Thyroid gland (tissue), 4 donors: ENCODE data around the gene CCDC187. TPM values are rescaled to one million over a fixed set of nuclear protein-coding genes. Genes with fewer than 3 reads are reported as not detected.

Experiments used
- DNase-seq, 2 donors: peaks; one replicate each; pipeline ENCODE4 v3.0.0-alpha.2; 2019
- H3K27ac ChIP-seq, 3 donors: fragments of 200-600 bp; sonication (generic); 1 replicate in 2 of 3; 2 replicates in 1 of 3; pipeline ENCODE4 v1.5.1; 2016 to 2019; ENCODE audit warnings: mild to moderate bottlenecking in 1 of 3, moderate library complexity in 1 of 3
- H3K27me3 ChIP-seq: fragments of 200-600 bp; sonication (generic); one replicate; pipeline ENCODE4 v1.5.1; 2019
- H3K36me3 ChIP-seq, 2 donors: fragments of 200-600 bp; sonication (generic); one replicate each; pipeline ENCODE4 v1.5.1; 2016 to 2019
- H3K4me1 ChIP-seq, 2 donors: fragments of 200-600 bp; sonication (generic); one replicate each; pipeline ENCODE4 v1.5.1; 2017 to 2019
- H3K4me3 ChIP-seq, 3 donors: fragments of 200-600 bp; sonication (generic); replicated peaks in 1 of 3; 1 replicate in 2 of 3; 2 replicates in 1 of 3; pipeline ENCODE4 v1.5.1; 2016; ENCODE audit warnings: mild to moderate bottlenecking in 1 of 3
- H3K9me3 ChIP-seq: fragments of 200-600 bp; sonication (generic); one replicate; pipeline ENCODE4 v1.5.1; 2017
- POLR2A ChIP-seq, 2 donors: fragments of 450-650 bp; IDR thresholded peaks; one replicate each; pipeline ENCODE4 v1.6.1; 2017; ENCODE audit warnings: antibody characterized with exemption in 2 of 2, mild to moderate bottlenecking in 2 of 2, moderate library complexity in 1 of 2
- WGBS, 2 donors: methylation state at CpG; one replicate each; pipeline ENCODE4 v1.1.5; 2017; 5-methylcytosine and 5-hydroxymethylcytosine counted together
- intact Hi-C: fragments of 100-400 bp; cut with DNase I; formaldehyde crosslinking; loops from one replicate; pipeline ENCODE4 v1.15.1; 2023
- total RNA-seq, 4 donors: library from RNA; depleted of rRNA; stranded (reverse); fragments of >200 nt; gene quantifications; one replicate each; pipeline ENCODE4 v1.2.3, GENCODE V29; 2016
- TF ChIP-seq, protein P1 (sequence below), 6 experiments: fragments of 200-600 bp in 3 of 6; fragments of 450-650 bp in 3 of 6; sonication (generic) in 3 of 6; IDR thresholded peaks; one replicate each; pipeline ENCODE4 v1.5.1; 2016 to 2019; ENCODE audit warnings: antibody characterized with exemption in 6 of 6, mild to moderate bottlenecking in 2 of 6, inconsistent platforms in 1 of 6, moderate library complexity in 1 of 6

Gene CCDC187
- total RNA-seq, 4 donors from 2014 or later: 5.2 to 9.1 (median 6.2) TPM

DNA sequence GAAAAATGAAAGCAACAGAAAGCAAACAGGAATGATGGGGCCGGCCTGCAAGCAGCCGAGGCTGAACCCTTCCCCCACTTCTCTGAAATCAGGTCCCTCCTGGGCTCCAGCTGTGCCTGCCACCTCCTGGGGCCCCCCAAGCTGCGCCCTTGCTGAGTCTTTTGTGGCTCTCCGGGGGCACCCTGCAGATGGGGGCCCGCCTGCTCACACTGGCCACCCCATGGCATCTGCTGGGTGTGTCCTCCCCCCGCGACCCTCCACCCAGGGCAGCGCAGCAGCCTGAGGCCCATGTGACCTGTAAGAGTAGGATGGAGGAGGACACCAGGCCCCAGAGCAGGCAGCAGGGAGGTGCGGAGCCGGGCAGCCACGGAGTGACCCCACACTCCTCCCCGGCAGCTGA lies 29.2 kb upstream of the CCDC187 start:
- H3K4me1 ChIP-seq: peaks cover 8 to 14% of the 10 kb centered on the region in 2 donors
- H3K9me3 ChIP-seq: no peaks in the 10 kb centered on the region
- no peak overlapping the region for H3K4me3 ChIP-seq
- no peaks in the 10 kb centered on the region for H3K27me3 ChIP-seq
- TF ChIP-seq, protein P1, sequence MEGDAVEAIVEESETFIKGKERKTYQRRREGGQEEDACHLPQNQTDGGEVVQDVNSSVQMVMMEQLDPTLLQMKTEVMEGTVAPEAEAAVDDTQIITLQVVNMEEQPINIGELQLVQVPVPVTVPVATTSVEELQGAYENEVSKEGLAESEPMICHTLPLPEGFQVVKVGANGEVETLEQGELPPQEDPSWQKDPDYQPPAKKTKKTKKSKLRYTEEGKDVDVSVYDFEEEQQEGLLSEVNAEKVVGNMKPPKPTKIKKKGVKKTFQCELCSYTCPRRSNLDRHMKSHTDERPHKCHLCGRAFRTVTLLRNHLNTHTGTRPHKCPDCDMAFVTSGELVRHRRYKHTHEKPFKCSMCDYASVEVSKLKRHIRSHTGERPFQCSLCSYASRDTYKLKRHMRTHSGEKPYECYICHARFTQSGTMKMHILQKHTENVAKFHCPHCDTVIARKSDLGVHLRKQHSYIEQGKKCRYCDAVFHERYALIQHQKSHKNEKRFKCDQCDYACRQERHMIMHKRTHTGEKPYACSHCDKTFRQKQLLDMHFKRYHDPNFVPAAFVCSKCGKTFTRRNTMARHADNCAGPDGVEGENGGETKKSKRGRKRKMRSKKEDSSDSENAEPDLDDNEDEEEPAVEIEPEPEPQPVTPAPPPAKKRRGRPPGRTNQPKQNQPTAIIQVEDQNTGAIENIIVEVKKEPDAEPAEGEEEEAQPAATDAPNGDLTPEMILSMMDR (IDR thresholded peaks at IDR 0.05): no peak
- TF ChIP-seq POLR2A (IDR thresholded peaks at IDR 0.05): no peak
- WGBS, 2 donors: 87 to 89% methylated on average over 5 to 10 of the region's 12 CpGs
- H3K36me3 ChIP-seq: no peaks in the 10 kb centered on the region
- intact Hi-C loops: no loop called here
- no peak for DNase-seq
- H3K27ac ChIP-seq: no peak overlapping the region

DNA sequence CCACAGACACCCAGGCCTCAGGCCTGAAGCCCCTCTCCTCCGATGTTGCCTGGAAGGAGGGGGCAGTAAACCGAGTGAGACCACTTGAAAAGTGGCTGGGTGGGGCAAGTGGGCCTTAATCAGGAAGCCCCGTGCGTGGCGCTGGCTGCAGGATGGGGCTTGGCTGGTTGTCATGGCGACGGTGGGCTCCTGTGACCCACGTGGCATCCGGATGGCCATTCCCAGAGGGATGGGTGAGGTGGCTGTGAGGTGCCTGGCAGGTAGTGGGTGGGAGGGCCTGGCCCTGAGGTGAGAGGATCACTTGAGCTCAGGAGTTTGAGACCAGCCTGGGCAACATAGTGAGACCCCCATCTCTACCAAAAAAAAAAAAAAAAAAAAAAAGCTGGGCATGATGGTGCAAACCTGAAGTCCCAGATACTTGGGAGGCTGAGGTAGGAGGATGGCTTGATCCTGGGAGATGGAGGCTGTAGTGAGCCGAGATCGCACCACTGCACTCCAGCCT lies 28.6 kb upstream of the CCDC187 start:
- TF ChIP-seq POLR2A (IDR thresholded peaks at IDR 0.05): no peak
- TF ChIP-seq, protein P1 (IDR thresholded peaks at IDR 0.05): no peak
- no peak overlapping the region for H3K27ac ChIP-seq
- no peak for DNase-seq
- intact Hi-C loops: no loop called here
- WGBS, 2 donors: 75 to 85% methylated on average over 11 of the region's 11 CpGs
- no peak overlapping the region for H3K4me3 ChIP-seq
- no peaks in the 10 kb centered on the region for H3K9me3 ChIP-seq
- H3K36me3 ChIP-seq: no peaks in the 10 kb centered on the region
- H3K4me1 ChIP-seq: peaks cover 11 to 17% of the 10 kb centered on the region in 2 donors
- no peaks in the 10 kb centered on the region for H3K27me3 ChIP-seq

DNA sequence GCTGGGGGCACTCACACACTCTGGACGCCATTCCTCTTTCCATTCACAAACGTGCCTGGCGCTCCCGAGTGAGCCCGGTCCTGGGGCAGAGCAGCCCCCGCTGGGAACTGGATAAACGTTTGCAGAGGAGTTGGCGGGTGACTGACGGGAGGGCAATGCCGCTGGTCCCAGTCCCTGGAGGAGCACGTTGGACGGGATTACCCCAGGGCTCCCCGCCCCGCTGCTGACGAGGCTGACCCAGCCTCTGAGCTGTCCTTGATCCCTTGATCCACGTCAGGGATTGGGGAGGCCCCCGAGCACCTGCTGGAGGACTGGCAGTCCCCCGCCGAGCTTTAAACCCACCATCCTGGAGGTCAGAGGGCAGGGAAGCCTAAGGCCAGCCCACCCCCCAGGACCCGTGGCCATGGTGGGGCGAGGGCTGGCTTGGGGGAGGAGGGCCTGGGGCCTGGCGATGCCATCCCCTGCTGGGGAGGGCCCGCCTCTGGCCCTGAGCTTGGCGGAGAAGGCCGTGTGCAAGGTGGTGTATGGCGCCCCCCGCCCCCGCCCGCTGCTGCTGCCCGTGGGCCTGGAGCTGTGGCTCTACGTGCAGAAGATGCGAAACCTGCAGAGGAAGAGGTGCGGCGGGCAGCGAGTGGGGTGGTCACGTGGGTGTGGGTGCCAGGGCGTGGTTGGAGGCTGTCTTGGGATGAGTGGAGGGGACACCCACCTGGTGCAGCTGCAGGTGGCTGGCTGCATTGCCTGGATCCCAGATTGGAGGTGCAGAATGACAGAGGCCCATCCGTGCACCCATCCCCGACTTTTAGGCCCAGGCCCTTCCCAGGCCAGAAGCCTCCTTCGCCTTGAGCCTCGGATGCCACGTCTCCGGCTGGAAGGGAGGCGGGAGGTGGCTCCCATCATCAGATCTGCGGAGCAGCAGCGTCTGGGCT lies 27.9 kb upstream of the CCDC187 start:
- peaks cover 14 to 21% of the 10 kb centered on the region in 2 donors for H3K4me1 ChIP-seq
- H3K9me3 ChIP-seq: no peaks in the 10 kb centered on the region
- no peaks in the 10 kb centered on the region for H3K27me3 ChIP-seq
- no peaks in the 10 kb centered on the region for H3K36me3 ChIP-seq
- no peak for DNase-seq
- TF ChIP-seq POLR2A (IDR thresholded peaks at IDR 0.05): no peak
- TF ChIP-seq, protein P1 (IDR thresholded peaks at IDR 0.05): no peak
- H3K27ac ChIP-seq: no peak overlapping the region
- H3K4me3 ChIP-seq: no peak overlapping the region
- intact Hi-C loops: no loop called here
- 90 to 98% methylated on average over 18 to 24 of the region's 46 CpGs for WGBS, 2 donors

DNA sequence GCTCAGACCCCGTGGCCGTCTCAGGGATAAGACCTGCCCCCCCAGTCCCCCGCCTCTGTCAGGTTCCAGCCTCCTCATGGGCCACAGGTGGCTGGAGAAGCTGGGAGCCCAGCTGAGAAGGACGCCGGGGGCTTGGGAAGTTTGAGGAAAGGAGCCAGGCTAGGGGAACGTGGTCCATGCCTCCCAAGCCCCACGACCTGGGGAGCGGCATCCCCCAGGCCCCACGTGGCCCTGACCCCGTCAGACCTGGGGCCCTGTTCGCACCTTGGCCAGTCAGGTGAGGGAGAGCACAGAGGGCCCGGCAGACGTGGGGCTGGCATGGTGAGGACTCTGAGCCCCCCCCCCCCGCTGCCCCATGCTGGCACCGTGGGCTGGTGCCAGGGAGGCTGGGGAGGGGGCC lies 27.1 kb upstream of the CCDC187 start:
- Histone ChIP-seq H3K36me3 (no peaks in the 10 kb centered on the region), H3K27ac (no peak overlapping the region), H3K4me1 (peaks cover 15 to 26% of the 10 kb centered on the region in 2 donors), H3K4me3 (no peak overlapping the region), H3K9me3 (no peaks in the 10 kb centered on the region), H3K27me3 (no peaks in the 10 kb centered on the region)
- no peak for DNase-seq
- TF ChIP-seq POLR2A (IDR thresholded peaks at IDR 0.05): no peak
- TF ChIP-seq, protein P1 (IDR thresholded peaks at IDR 0.05): no peak
- intact Hi-C loops: no loop called here
- 88 to 94% methylated on average over 11 to 12 of the region's 15 CpGs for WGBS, 2 donors

DNA sequence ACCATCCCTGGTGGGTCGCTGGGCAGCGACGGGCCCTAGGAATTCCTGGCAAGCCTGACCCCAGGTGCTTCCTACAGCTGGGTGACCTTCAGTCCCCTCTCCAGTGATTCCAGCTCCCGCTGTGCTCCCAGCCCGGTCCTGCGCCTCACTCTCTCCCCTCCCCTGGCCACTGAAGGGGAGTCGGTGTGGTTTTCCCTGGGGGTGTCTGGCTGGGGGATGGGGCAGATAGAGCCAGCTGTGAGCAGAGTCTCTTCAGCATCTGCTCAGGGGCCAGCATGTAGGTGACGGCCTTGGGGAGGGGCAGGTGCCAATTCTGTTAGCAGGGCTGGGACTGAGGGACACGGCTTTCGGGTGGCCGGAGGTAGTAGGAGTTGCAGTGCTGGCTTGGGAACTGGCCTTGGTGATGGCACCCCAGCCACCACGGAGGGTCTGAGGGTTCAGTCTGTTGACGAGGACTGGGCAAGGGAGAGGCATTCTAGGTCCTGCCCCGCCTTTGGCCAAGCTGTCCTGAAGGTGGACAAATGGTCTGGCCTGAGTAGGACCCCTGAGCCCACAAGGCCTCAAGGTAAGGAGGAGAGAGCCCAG lies 26.6 kb upstream of the CCDC187 start:
- TF ChIP-seq, protein P1 (IDR thresholded peaks at IDR 0.05): no peak
- no peak for TF ChIP-seq POLR2A (IDR thresholded peaks at IDR 0.05)
- no peaks in the 10 kb centered on the region for H3K36me3 ChIP-seq
- no peaks in the 10 kb centered on the region for H3K27me3 ChIP-seq
- intact Hi-C loops: no loop called here
- H3K27ac ChIP-seq: no peak overlapping the region
- H3K9me3 ChIP-seq: no peaks in the 10 kb centered on the region
- peaks cover 15 to 26% of the 10 kb centered on the region in 2 donors for H3K4me1 ChIP-seq
- no peak for DNase-seq
- no peak overlapping the region for H3K4me3 ChIP-seq
- WGBS, 2 donors: 84 to 86% methylated on average over 6 to 12 of the region's 14 CpGs
